HCT116 (cell line): ENCODE measurements around the gene CRY2. TPM values are rescaled to one million over a fixed set of nuclear protein-coding genes. Genes with fewer than 3 reads are reported as not detected.
A peak's percentile ranks its signal among the peaks of the same experiment; 100 is the strongest.
"Not testable (repeated sequence)": the region's sequence is repeated elsewhere in the genome, so short reads cannot be mapped to it uniquely, and the experiment has no call there.

ENCODE experiments used
- ATAC-seq: fragments of 200-7000 bp; cut with Tn5 transposase; 2 replicates; pipeline ENCODE4 v1.9.1; 2020; ENCODE audit warnings: mild to moderate bottlenecking, moderate library complexity
- BruUV-seq: library from RNA; stranded (reverse); fragments of 400-500 nt; replicated peaks from 2 replicates; lab custom pipeline; 2021; lab: Mats Ljungman, UMichigan
- CTCF ChIA-PET: fragments of 300-600 bp; sonication (Branson Sonifier 250); formaldehyde crosslinking; loops from one replicate; lab custom pipeline; 2021; ENCODE audit warnings: antibody characterized with exemption; lab: Charles Lee
- POLR2A ChIA-PET: fragments of 300-600, 350-600 bp; sonication (Branson Sonifier 250); formaldehyde crosslinking; loops from one replicate; lab custom pipeline; 2021; ENCODE audit warnings: antibody characterized with exemption; lab: Charles Lee
- RAD21 ChIA-PET, 2 experiments: fragments of 300-600 bp; sonication (Branson Sonifier 250); formaldehyde crosslinking; loops; one replicate each; lab custom pipeline; 2023; ENCODE audit warnings: low total read pairs in 2 of 2; ENCODE audit not compliant: uncharacterized antibody in 2 of 2, unreplicated experiment in 2 of 2, low non-redundant PET in 1 of 2; lab: Charles Lee
- DNase-seq: peaks from one replicate; pipeline ENCODE4 v3.0.0-alpha.2; 2010; ENCODE audit warnings: low read depth, low spot score
- H2AFZ ChIP-seq: fragments of 200-600 bp; shearing (Covaris generic), sonication (generic); 2 replicates; pipeline ENCODE4 v1.6.1; 2017; ENCODE audit warnings: low read depth, mixed run types, mixed read lengths, antibody characterized with exemption, low read length; ENCODE audit not compliant: poor library complexity, severe bottlenecking
- H3K27ac ChIP-seq: 2 replicates; pipeline ENCODE4 v1.5.1; 2012; ENCODE audit warnings: low read depth, low read length
- H3K27me3 ChIP-seq: fragments of 200-600 bp; sonication (generic); 2 replicates; pipeline ENCODE4 v1.6.1; 2016; ENCODE audit warnings: mixed run types, low read length, mixed read lengths; ENCODE audit not compliant: insufficient read depth
- H3K36me3 ChIP-seq, 2 experiments: fragments of 200-500 bp in 1 of 2; fragments of 200-600 bp in 1 of 2; sonication (Bioruptor generic) in 1 of 2; sonication (generic) in 1 of 2; 2 replicates each; pipeline versions ENCODE4 v1.5.1 to v1.6.1; 2014 to 2016; ENCODE audit warnings: low read length in 2 of 2, inconsistent platforms in 1 of 2, mixed read lengths in 1 of 2, mixed run types in 1 of 2; ENCODE audit not compliant: insufficient read depth in 2 of 2, control insufficient read depth in 1 of 2
- H3K4me1 ChIP-seq, 2 experiments: fragments of 200-600 bp in 1 of 2; sonication (generic) in 1 of 2; 2 replicates each; pipeline versions ENCODE4 v1.5.1 to v1.6.1; 2012 to 2017; ENCODE audit warnings: low read length in 2 of 2, inconsistent platforms in 1 of 2, mild to moderate bottlenecking in 1 of 2, mixed read lengths in 1 of 2, mixed run types in 1 of 2, moderate library complexity in 1 of 2; ENCODE audit not compliant: insufficient read depth in 2 of 2, control insufficient read depth in 1 of 2
- H3K4me2 ChIP-seq: fragments of 200-600 bp; sonication (generic); 2 replicates; pipeline ENCODE4 v1.6.1; 2017; ENCODE audit warnings: mixed run types, low read length, mixed read lengths
- H3K4me3 ChIP-seq, 2 experiments: fragments of 200-600 bp in 1 of 2; sonication (generic) in 1 of 2; replicated peaks in 1 of 2; 2 replicates each; pipeline ENCODE4 v1.5.1; 2011 to 2016; ENCODE audit warnings: low read length in 2 of 2, control low read depth in 1 of 2, low read depth in 1 of 2, mild to moderate bottlenecking in 1 of 2, mixed read lengths in 1 of 2, mixed run types in 1 of 2
- H3K79me2 ChIP-seq: fragments of 200-600 bp; sonication (generic); 2 replicates; pipeline ENCODE4 v1.6.1; 2017; ENCODE audit warnings: mild to moderate bottlenecking, mixed run types, low read length, moderate library complexity, mixed read lengths; ENCODE audit not compliant: insufficient read depth
- H3K9ac ChIP-seq: fragments of 200-600 bp; sonication (generic); 2 replicates; pipeline ENCODE4 v1.6.1; 2016; ENCODE audit warnings: low read length, mixed read lengths
- H3K9me2 ChIP-seq: fragments of 200-600 bp; sonication (generic), shearing (Covaris generic); 2 replicates; pipeline ENCODE4 v1.6.1; 2017; ENCODE audit warnings: mixed run types, mild to moderate bottlenecking, moderate library complexity; ENCODE audit not compliant: insufficient read depth
- H3K9me3 ChIP-seq, 2 experiments: fragments of 200-500 bp in 1 of 2; fragments of 200-600 bp in 1 of 2; sonication (Bioruptor generic) in 1 of 2; sonication (generic) in 1 of 2; 2 replicates each; pipeline ENCODE4 v1.6.1; 2014 to 2017; ENCODE audit warnings: low read length in 2 of 2, mixed read lengths in 2 of 2, inconsistent platforms in 1 of 2, low read depth in 1 of 2, mild to moderate bottlenecking in 1 of 2, mixed run types in 1 of 2, moderate library complexity in 1 of 2; ENCODE audit not compliant: control insufficient read depth in 1 of 2, insufficient read depth in 1 of 2
- H4K20me1 ChIP-seq: fragments of 200-600 bp; sonication (generic), shearing (Covaris generic); 2 replicates; pipeline ENCODE4 v1.6.1; 2017; ENCODE audit warnings: mixed run types, mild to moderate bottlenecking, moderate library complexity; ENCODE audit not compliant: insufficient read depth
- CBX3 ChIP-seq: IDR thresholded peaks from 2 replicates; pipeline ENCODE4 v1.6.1; 2012; ENCODE audit warnings: low read depth
- CEBPB ChIP-seq: IDR thresholded peaks from 2 replicates; pipeline ENCODE4 v1.6.1; 2012; ENCODE audit warnings: low read depth
- CTCF ChIP-seq, 3 experiments: fragments of 200-600 bp in 1 of 3; sonication (generic) in 1 of 3; IDR thresholded peaks in 2 of 3; conservative IDR thresholded peaks in 1 of 3; 2 replicates each; pipeline ENCODE4 v1.5.1; 2012 to 2017; ENCODE audit warnings: low read depth in 2 of 3, low read length in 2 of 3, antibody characterized with exemption in 1 of 3, borderline replicate concordance in 1 of 3, control low read depth in 1 of 3, mild to moderate bottlenecking in 1 of 3, mixed read lengths in 1 of 3, mixed run types in 1 of 3, moderate library complexity in 1 of 3; ENCODE audit not compliant: insufficient read depth in 1 of 3
- ELF1 ChIP-seq: IDR thresholded peaks from 2 replicates; pipeline ENCODE4 v1.6.1; 2012; ENCODE audit warnings: low read depth, borderline replicate concordance
- EZH2 ChIP-seq: fragments of 200-600 bp; sonication (generic); IDR thresholded peaks from 2 replicates; pipeline ENCODE4 v1.6.1; 2017; ENCODE audit warnings: antibody characterized with exemption, mixed run types
- EZH2phosphoT487 ChIP-seq: fragments of 200-600 bp; IDR thresholded peaks from 2 replicates; pipeline ENCODE4 v1.6.1; 2018; ENCODE audit warnings: antibody characterized with exemption, borderline replicate concordance
- FOSL1 ChIP-seq: IDR thresholded peaks from 2 replicates; pipeline ENCODE4 v1.6.1; 2012; ENCODE audit warnings: low read depth
- JUND ChIP-seq: IDR thresholded peaks from 2 replicates; pipeline ENCODE4 v1.6.1; 2012
- POLR2A ChIP-seq: IDR thresholded peaks from 2 replicates; pipeline ENCODE4 v1.7.0; 2011; ENCODE audit warnings: borderline replicate concordance; ENCODE audit not compliant: insufficient read depth, insufficient read length; ENCODE audit errors: extremely low read depth
- POLR2AphosphoS5 ChIP-seq: IDR thresholded peaks from 2 replicates; pipeline ENCODE4 v1.6.1; 2011; ENCODE audit warnings: mild to moderate bottlenecking, low read depth, low read length, moderate library complexity
- RAD21 ChIP-seq: IDR thresholded peaks from 2 replicates; pipeline ENCODE4 v1.6.1; 2012; ENCODE audit warnings: low read depth, mild to moderate bottlenecking
- SIN3A ChIP-seq: IDR thresholded peaks from 2 replicates; pipeline ENCODE4 v1.6.1; 2012; ENCODE audit warnings: low read depth
- SP1 ChIP-seq: IDR thresholded peaks from 2 replicates; pipeline ENCODE4 v1.6.1; 2012; ENCODE audit warnings: low read depth
- SRF ChIP-seq: IDR thresholded peaks from 2 replicates; pipeline ENCODE4 v1.6.1; 2012; ENCODE audit warnings: low read depth
- YY1 ChIP-seq: IDR thresholded peaks from 2 replicates; pipeline ENCODE4 v1.6.1; 2011; ENCODE audit warnings: low read length, low read depth, moderate library complexity, mild to moderate bottlenecking; ENCODE audit not compliant: insufficient replicate concordance; ENCODE audit errors: extremely low read depth
- ZFX ChIP-seq: fragments of 450-650 bp; IDR thresholded peaks from 2 replicates; pipeline ENCODE4 v1.6.1; 2017
- intact Hi-C: fragments of 100-400 bp; cut with micrococcal nuclease; formaldehyde crosslinking; loops from 2 replicates; pipeline ENCODE4 v1.10.0; 2022
- total RNA-seq: library from RNA; stranded (reverse); gene quantifications from one replicate; pipeline ENCODE4 v1.2.1, GENCODE V29; 2021; ENCODE audit not compliant: unreplicated experiment
- TF ChIP-seq, protein P1 (sequence below): IDR thresholded peaks from 2 replicates; pipeline ENCODE4 v1.6.1; 2011; ENCODE audit warnings: mild to moderate bottlenecking, low read length, moderate library complexity; ENCODE audit not compliant: insufficient replicate concordance; ENCODE audit errors: extremely low read depth

CRY2 gene
- total RNA-seq, 1 experiment from 2014 or later, result 18.0 TPM

GRCh38 chr11:45900175-45900800, 53.0 kb downstream of the CRY2 start:
- peaks cover 10 to 25% of the 10 kb centered on the region in 2 experiments; a peak in 3 of 4 replicates for H3K4me1 ChIP-seq
- H3K9me2 ChIP-seq, H3K9me3 ChIP-seq, H2AFZ ChIP-seq, DNase-seq, CTCF ChIA-PET, POLR2A ChIA-PET, BruUV-seq: not testable (repeated sequence)
- peak overlapping the region; percentile 39 to 51 for H3K4me3 ChIP-seq
- H3K9ac ChIP-seq, result peak overlapping the region; percentile 39; the same call in 1 of the 2 replicates
- peak; percentile 27; the same call in 1 of the 2 replicates for ATAC-seq
- peak; percentile 41; the same call in 1 of the 2 replicates for TF ChIP-seq ZFX
- TF ChIP-seq, all 23 proteins: peak for 1; not testable (repeated sequence) for 22
- intact Hi-C loops, H3K36me3 ChIP-seq, H3K79me2 ChIP-seq, H3K27me3 ChIP-seq, RAD21 ChIA-PET, H3K27ac ChIP-seq, H4K20me1 ChIP-seq: not testable (repeated sequence)
- peak overlapping the region; percentile 68 for H3K4me2 ChIP-seq

DNA sequence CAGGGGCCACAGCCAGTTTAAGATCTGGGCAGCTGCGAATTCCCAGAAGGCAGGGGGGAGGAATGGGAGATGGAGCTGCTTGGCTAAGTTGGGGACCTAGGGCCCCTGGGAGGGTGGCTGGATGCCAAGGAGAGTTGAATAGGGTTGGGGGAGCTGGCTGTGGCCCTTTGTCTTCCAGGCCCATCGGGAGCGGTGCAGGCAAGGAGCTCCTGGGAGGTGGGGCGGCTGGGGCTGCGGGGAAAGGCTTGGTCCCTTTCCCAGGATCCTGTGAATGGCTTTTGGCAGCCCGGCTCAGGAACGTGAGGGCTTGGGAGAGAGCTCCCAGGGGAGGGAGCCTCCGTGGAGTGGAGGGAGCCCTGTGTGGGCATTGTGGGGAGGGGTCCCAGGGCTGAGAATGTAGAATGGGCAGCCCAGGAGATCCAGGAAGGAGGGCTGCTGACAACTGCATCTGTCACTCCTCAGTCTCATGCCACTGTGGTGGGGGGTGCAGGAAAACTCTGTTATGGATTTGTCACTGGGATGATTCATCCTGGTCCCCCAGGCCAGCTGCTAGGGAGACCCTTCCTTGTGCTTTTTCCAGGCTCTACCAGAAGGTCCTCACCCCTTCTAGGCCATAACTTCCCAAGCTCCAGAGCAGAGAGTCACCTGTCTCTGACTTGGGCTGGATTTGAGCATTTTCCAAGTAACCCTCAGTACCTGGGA, 53.8 kb downstream of the CRY2 start:
- no peak overlapping the region for H3K9ac ChIP-seq
- H3K9me3 ChIP-seq, result no peaks in the 10 kb centered on the region
- H3K4me1 ChIP-seq, result peaks cover 10 to 24% of the 10 kb centered on the region in 2 experiments; a peak in 3 of 4 replicates
- ATAC-seq, result no peak
- no peak overlapping the region for H3K27ac ChIP-seq
- DNase-seq, result no peak
- intact Hi-C loops, result no loop called here
- peak overlapping the region in 1 of 2 experiments; percentile 39; a peak in 1 of 4 replicates for H3K4me3 ChIP-seq
- no peaks in the 10 kb centered on the region for H3K36me3 ChIP-seq
- no peaks in the 10 kb centered on the region for H3K27me3 ChIP-seq
- H3K4me2 ChIP-seq, result peak overlapping the region; percentile 68
- ChIA-PET POLR2A (no interaction called here), RAD21 (no interaction called here), CTCF (no interaction called here)
- no peak overlapping the region for H2AFZ ChIP-seq
- no peaks in the 10 kb centered on the region for H3K79me2 ChIP-seq
- no peaks in the 10 kb centered on the region for H3K9me2 ChIP-seq
- BruUV-seq, result no TSS peak
- no peaks in the 10 kb centered on the region for H4K20me1 ChIP-seq
- TF ChIP-seq SRF (no peak), POLR2AphosphoS5 (no peak), YY1 (no peak), CBX3 (no peak), SP1 (no peak), EZH2phosphoT487 (no peak), JUND (no peak), CTCF (IDR thresholded peaks at IDR 0.05 in 2 of 3, conservative IDR thresholded peaks at IDR 0.05 in 1 of 3; ENCODE audit: borderline replicate concordance in 1 of 3, insufficient read depth in 1 of 3, low read depth in 2 of 3, low read length in 2 of 3) (no peak), POLR2A (no peak), CEBPB (no peak), FOSL1 (no peak), EZH2 (no peak), ELF1 (no peak), RAD21 (no peak), SIN3A (no peak)
- TF ChIP-seq, protein P1, sequence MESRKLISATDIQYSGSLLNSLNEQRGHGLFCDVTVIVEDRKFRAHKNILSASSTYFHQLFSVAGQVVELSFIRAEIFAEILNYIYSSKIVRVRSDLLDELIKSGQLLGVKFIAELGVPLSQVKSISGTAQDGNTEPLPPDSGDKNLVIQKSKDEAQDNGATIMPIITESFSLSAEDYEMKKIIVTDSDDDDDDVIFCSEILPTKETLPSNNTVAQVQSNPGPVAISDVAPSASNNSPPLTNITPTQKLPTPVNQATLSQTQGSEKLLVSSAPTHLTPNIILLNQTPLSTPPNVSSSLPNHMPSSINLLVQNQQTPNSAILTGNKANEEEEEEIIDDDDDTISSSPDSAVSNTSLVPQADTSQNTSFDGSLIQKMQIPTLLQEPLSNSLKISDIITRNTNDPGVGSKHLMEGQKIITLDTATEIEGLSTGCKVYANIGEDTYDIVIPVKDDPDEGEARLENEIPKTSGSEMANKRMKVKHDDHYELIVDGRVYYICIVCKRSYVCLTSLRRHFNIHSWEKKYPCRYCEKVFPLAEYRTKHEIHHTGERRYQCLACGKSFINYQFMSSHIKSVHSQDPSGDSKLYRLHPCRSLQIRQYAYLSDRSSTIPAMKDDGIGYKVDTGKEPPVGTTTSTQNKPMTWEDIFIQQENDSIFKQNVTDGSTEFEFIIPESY, result no peak
